GM12878 (cell line): ENCODE measurements around the gene ATP6V0A4. TPM values are rescaled to one million over a fixed set of nuclear protein-coding genes. Genes with fewer than 3 reads are reported as not detected.

Experiments
- ATAC-seq: fragments of 200-7000 bp; cut with Tn5 transposase; 3 replicates; pipeline ENCODE4 v1.9.1; 2020; ENCODE audit warnings: mild to moderate bottlenecking, moderate library complexity
- BruUV-seq: library from RNA; stranded (reverse); fragments of 400-500 nt; replicated peaks from 2 replicates; lab custom pipeline; 2021; lab: Mats Ljungman, UMichigan
- CTCF ChIA-PET: fragments of 300-600 bp; sonication (Branson Sonifier 250); formaldehyde crosslinking; extraction: SDS; loops from one replicate; lab custom pipeline; 2021; ENCODE audit warnings: inconsistent platforms; lab: Yijun Ruan, JAX
- POLR2A ChIA-PET: fragments of 350-600 bp; formaldehyde crosslinking; extraction: SDS; loops from one replicate; lab custom pipeline; 2021; ENCODE audit warnings: inconsistent platforms; lab: Charles Lee
- RAD21 ChIA-PET: fragments of 300-600 bp; sonication (Branson Sonifier 250); formaldehyde crosslinking; loops from one replicate; lab custom pipeline; 2023; ENCODE audit warnings: antibody characterized with exemption; ENCODE audit not compliant: unreplicated experiment; lab: Charles Lee
- SMC1A ChIA-PET: fragments of 300-600 bp; sonication (Branson Sonifier 250); formaldehyde crosslinking; loops from one replicate; lab custom pipeline; 2023; ENCODE audit not compliant: unreplicated experiment, uncharacterized antibody; lab: Charles Lee
- DNase-seq: peaks from one replicate; pipeline ENCODE4 v3.0.0-alpha.2; 2011; ENCODE audit warnings: low read depth, low spot score
- FAIRE-seq: peaks from 3 replicates; lab custom pipeline; 2011; peaks lifted over from hg19 to GRCh38; lab: Jason Lieb, UNC
- H2AFZ ChIP-seq: 2 replicates; pipeline ENCODE4 v1.6.0; 2011; ENCODE audit warnings: low read depth, low read length, control low read depth; ENCODE audit not compliant: control insufficient read depth
- H3K27ac ChIP-seq: 2 replicates; pipeline ENCODE4 v1.5.1; 2011; ENCODE audit warnings: control low read depth; ENCODE audit not compliant: control insufficient read depth, insufficient read depth
- H3K27me3 ChIP-seq, 2 experiments: replicated peaks in 1 of 2; 2 replicates each; pipeline versions ENCODE4 v1.6.0 to v1.6.1; 2011; ENCODE audit warnings: low read length in 1 of 2; ENCODE audit not compliant: control insufficient read depth in 2 of 2, insufficient read depth in 2 of 2
- H3K36me3 ChIP-seq, 2 experiments: 2 replicates each; pipeline ENCODE4 v1.5.1; 2011; ENCODE audit warnings: low read length in 1 of 2; ENCODE audit not compliant: control insufficient read depth in 2 of 2, insufficient read depth in 2 of 2
- H3K4me1 ChIP-seq: 2 replicates; pipeline ENCODE4 v1.6.1; 2011; ENCODE audit warnings: mild to moderate bottlenecking, low read length, moderate library complexity, mixed read lengths; ENCODE audit not compliant: control insufficient read depth, insufficient read depth
- H3K4me2 ChIP-seq: 2 replicates; pipeline ENCODE4 v1.6.0; 2011; ENCODE audit warnings: control low read depth; ENCODE audit not compliant: control insufficient read depth, insufficient read depth
- H3K4me3 ChIP-seq: fragments of 200-600 bp; sonication (generic); 2 replicates; pipeline ENCODE4 v1.5.1; 2016
- H3K79me2 ChIP-seq: 2 replicates; pipeline ENCODE4 v1.6.0; 2011; ENCODE audit warnings: low read length; ENCODE audit not compliant: control insufficient read depth, insufficient read depth
- H3K9ac ChIP-seq: 2 replicates; pipeline ENCODE4 v1.8.0; 2011; ENCODE audit warnings: low read length, control low read depth, mixed read lengths; ENCODE audit not compliant: control insufficient read depth, insufficient read depth
- H3K9me3 ChIP-seq: replicated peaks from 3 replicates; pipeline ENCODE4 v1.5.1; 2011; ENCODE audit warnings: mild to moderate bottlenecking, low read length; ENCODE audit not compliant: control insufficient read depth, insufficient read depth
- H4K20me1 ChIP-seq: 2 replicates; pipeline ENCODE4 v1.6.0; 2011; ENCODE audit not compliant: control insufficient read depth, insufficient read depth
- BACH1 ChIP-seq: fragments of 450-650 bp; IDR thresholded peaks from 2 replicates; pipeline ENCODE4 v1.6.1; 2017; ENCODE audit warnings: mild to moderate bottlenecking, borderline replicate concordance
- BMI1 ChIP-seq: fragments of 450-650 bp; IDR thresholded peaks from 2 replicates; pipeline ENCODE4 v1.6.1; 2016; ENCODE audit warnings: mild to moderate bottlenecking, moderate library complexity, borderline replicate concordance
- CBX5 ChIP-seq: sonication (generic); IDR thresholded peaks from 2 replicates; pipeline ENCODE4 v1.6.1; 2016; ENCODE audit warnings: low read depth, moderate library complexity, mild to moderate bottlenecking, inconsistent platforms
- ELK1 ChIP-seq: IDR thresholded peaks from 2 replicates; pipeline ENCODE4 v1.6.1; 2012; ENCODE audit warnings: low read depth, low read length, improper control_type of control experiment
- ESRRA ChIP-seq: IDR thresholded peaks from 2 replicates; pipeline ENCODE4 v1.6.1; 2012; ENCODE audit warnings: mild to moderate bottlenecking, low read length, improper control_type of control experiment
- GABPA ChIP-seq: IDR thresholded peaks from 2 replicates; pipeline ENCODE4 v1.6.1; 2014; ENCODE audit warnings: antibody characterized with exemption, low read depth, mild to moderate bottlenecking, inconsistent platforms
- IKZF1 ChIP-seq: fragments of 450-650 bp; conservative IDR thresholded peaks from 2 replicates; pipeline ENCODE4 v1.6.1; 2017; ENCODE audit warnings: antibody characterized with exemption, mild to moderate bottlenecking
- JUNB ChIP-seq: IDR thresholded peaks from 2 replicates; pipeline ENCODE4 v1.6.1; 2016; ENCODE audit warnings: antibody characterized with exemption, mild to moderate bottlenecking
- NFYA ChIP-seq: IDR thresholded peaks from 2 replicates; pipeline ENCODE4 v1.6.1; 2011; ENCODE audit warnings: low read depth, mild to moderate bottlenecking, low read length, improper control_type of control experiment, borderline replicate concordance
- NR2C2 ChIP-seq: IDR thresholded peaks from 2 replicates; pipeline ENCODE4 v1.6.1; 2011; ENCODE audit warnings: borderline replicate concordance, low read depth; ENCODE audit not compliant: control insufficient read depth, insufficient read length
- PAX5 ChIP-seq: IDR thresholded peaks from 2 replicates; pipeline ENCODE4 v1.6.1; 2011; ENCODE audit warnings: low read depth, low read length, borderline replicate concordance
- POLR2A ChIP-seq: IDR thresholded peaks from 2 replicates; pipeline ENCODE4 v1.6.1; 2011; ENCODE audit warnings: low read depth, mild to moderate bottlenecking, low read length
- SUPT20H ChIP-seq: IDR thresholded peaks from 2 replicates; pipeline ENCODE4 v1.6.1; 2011; ENCODE audit warnings: low read depth, mild to moderate bottlenecking, low read length, moderate library complexity, borderline replicate concordance; ENCODE audit not compliant: control insufficient read depth
- ZNF622 ChIP-seq: fragments of 450-650 bp; IDR thresholded peaks from 2 replicates; pipeline ENCODE4 v1.6.1; 2017; ENCODE audit warnings: mild to moderate bottlenecking, inconsistent platforms
- WGBS: methylation state at CpG from one replicate; pipeline ENCODE4 v1.1.6; 2016; ENCODE audit warnings: low lambda C conversion rate; ENCODE audit not compliant: insufficient replicate concordance, insufficient coverage; ENCODE audit errors: missing lambda C conversion rate; 5-methylcytosine and 5-hydroxymethylcytosine counted together
- in situ Hi-C: fragments of 300-500 bp; cut with MboI; formaldehyde crosslinking; loops from 9 replicates; pipeline ENCODE4 v1.14.3; 2018; ENCODE audit warnings: mixed read lengths
- intact Hi-C: fragments of 100-400 bp; cut with micrococcal nuclease; formaldehyde crosslinking; loops from one replicate; pipeline ENCODE4 v1.14.2; 2022; ENCODE audit not compliant: unreplicated experiment
- polyA plus RNA-seq, 11 experiments: library from polyadenylated mRNA; depleted of rRNA in 4 of 11; unstranded in 6 of 11; stranded (reverse) in 5 of 11; fragments of >200 nt; fragmentation: Nextera tagmentation in 4 of 11; fragmentation: Illumina TruSeq in 1 of 11; extraction: Ambion mirVana in 4 of 11; extraction: Trizol in 1 of 11; gene quantifications; 1 replicate in 1 of 11; 2 replicates in 10 of 11; pipeline versions ENCODE4 v1.2.1 to v1.2.3, GENCODE V29; 2011 to 2016; ENCODE audit warnings: inconsistent platforms in 2 of 11, missing spikeins in 2 of 11, low read depth in 1 of 11
- total RNA-seq, 4 experiments: library from RNA; depleted of rRNA in 3 of 4; stranded (reverse); fragments of >200 nt in 3 of 4; fragmentation: Illumina TruSeq in 1 of 4; extraction: Trizol in 1 of 4; gene quantifications; 2 replicates each; pipeline versions ENCODE4 v1.2.1 to v1.2.3, GENCODE V29; 2013 to 2021

ATP6V0A4 gene
- total and polyA plus RNA-seq, 10 of the 15 experiments (the other 5 are each of a cell fraction or from before 2014, with no cell fraction given) = not detected

GRCh38 chr7:138695106-138695505 is 102.9 kb downstream of the ATP6V0A4 start:
- TF ChIP-seq CBX5 (no peak), IKZF1 (no peak), NFYA (no peak), JUNB (no peak), GABPA (no peak), PAX5 (no peak), ZNF622 (no peak), POLR2A (no peak), ESRRA (no peak), BMI1 (no peak), BACH1 (no peak), NR2C2 (no peak)
- H3K27ac ChIP-seq = no peak overlapping the region
- no peaks in the 10 kb centered on the region for H3K27me3 ChIP-seq
- H3K9me3 ChIP-seq = no peaks in the 10 kb centered on the region
- no peaks in the 10 kb centered on the region for H3K4me1 ChIP-seq
- ATAC-seq = no peak
- ChIA-PET POLR2A (no interaction called here), SMC1A (no interaction called here), RAD21 (no interaction called here), CTCF (no interaction called here)
- BruUV-seq = no TSS peak
- 58% methylated on average over 4 of the region's 4 CpGs for WGBS
- no peak overlapping the region for H3K4me3 ChIP-seq
- no peak overlapping the region for H3K9ac ChIP-seq
- in situ Hi-C loops = no loop called here
- no peak overlapping the region for H3K4me2 ChIP-seq
- no peak overlapping the region for H2AFZ ChIP-seq
- FAIRE-seq = no peak
- H3K79me2 ChIP-seq = no peaks in the 10 kb centered on the region
- intact Hi-C loops = no loop called here
- no peaks in the 10 kb centered on the region for H3K36me3 ChIP-seq
- no peak for DNase-seq
- H4K20me1 ChIP-seq = no peaks in the 10 kb centered on the region

- no peak for TF ChIP-seq JUNB
- TF ChIP-seq CBX5 = no peak
- TF ChIP-seq GABPA = no peak
- no peak for TF ChIP-seq ELK1
- no peak for TF ChIP-seq SUPT20H
- CTCF ChIA-PET = no interaction called here
- ATAC-seq (no peak), FAIRE-seq (no peak), DNase-seq (no peak)
- intact Hi-C loops = no loop called here
- H4K20me1 ChIP-seq = no peaks in the 10 kb centered on the region
- H3K9me3 ChIP-seq = no peaks in the 10 kb centered on the region; the same call in 2 of the 3 replicates
- no peaks in the 10 kb centered on the region for H3K36me3 ChIP-seq
- no peak overlapping the region for H3K4me3 ChIP-seq
- no peak overlapping the region for H3K9ac ChIP-seq
- in situ Hi-C loops = no loop called here
- H3K4me2 ChIP-seq = no peak overlapping the region
- POLR2A ChIA-PET = no interaction called here
- no TSS peak for BruUV-seq
- no peaks in the 10 kb centered on the region for H3K79me2 ChIP-seq
- no peaks in the 10 kb centered on the region for H3K4me1 ChIP-seq
- H3K27me3 ChIP-seq = no peaks in the 10 kb centered on the region
- no peak overlapping the region for H2AFZ ChIP-seq
- SMC1A ChIA-PET = no interaction called here
- WGBS = 37% methylated on average over 5 of the region's 5 CpGs
- RAD21 ChIA-PET = no interaction called here
- no peak overlapping the region for H3K27ac ChIP-seq
These were observed 106.8 kb downstream of the ATP6V0A4 start for GRCh38 chr7:138691178-138691577.
